Epidermal melanocyte (primary cell): ENCODE data around the gene OR52E5.

Source experiments
- DNase-seq: peaks from one replicate; pipeline ENCODE4 v3.0.0; 2011; ENCODE audit warnings: low spot score; ENCODE audit not compliant: insufficient read length

Gene OR52E5

GRCh38 chr11:5932671-5933070 lies 39.7 kb downstream of the OR52E5 start:
- DNase-seq: no peak

GRCh38 chr11:5933116-5933515 lies 40.1 kb downstream of the OR52E5 start:
- no peak for DNase-seq

- no peak for DNase-seq
These were observed 45.0 kb downstream of the OR52E5 start for GRCh38 chr11:5937868-5938602.

- DNase-seq: no peak
These were observed 45.6 kb downstream of the OR52E5 start for GRCh38 chr11:5938603-5938965.

GRCh38 chr11:5940748-5941147 lies 47.7 kb downstream of the OR52E5 start:
- no peak for DNase-seq

- no peak for DNase-seq
These were observed 48.9 kb downstream of the OR52E5 start, which contains the start of gene OR56A3 for GRCh38 chr11:5941951-5942350. OR56A3 (plus strand) TSS chr11:5942251; CDS start chr11:5947347, 5,096 bp downstream.
